Measurements from ENCODE around the gene HOOK1. TPM values are rescaled to one million over a fixed set of nuclear protein-coding genes. Genes with fewer than 3 reads are reported as not detected.

HOOK1 gene
- total and polyA plus RNA-seq, 2 of the 13 experiments (the other 11 are each of a cell fraction or from before 2014, with no cell fraction given): 11.3 to 24.2 TPM

DNA sequence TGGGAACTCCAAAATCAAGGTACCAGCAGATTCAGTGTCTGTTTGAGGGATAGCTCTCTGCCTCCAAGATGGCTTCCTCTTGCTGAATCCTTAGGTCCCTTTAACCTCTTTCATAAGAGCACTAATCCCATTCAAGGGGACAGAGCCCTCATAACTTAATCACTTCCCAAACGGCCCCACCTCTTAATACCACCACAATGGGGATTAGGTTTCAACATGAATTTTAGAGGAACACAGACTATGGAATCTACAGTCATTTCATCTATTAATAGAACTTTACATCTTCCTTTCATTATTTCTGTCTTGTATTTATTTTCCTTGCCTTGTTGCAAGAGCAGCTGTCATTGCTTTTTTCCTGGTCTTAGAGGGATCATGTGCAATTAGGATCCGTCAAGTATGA, 30.3 kb downstream of the HOOK1 start:
- POLR2A ChIA-PET: no interaction called here
- H4K20me1 ChIP-seq (ENCODE audit: insufficient read depth, low read length): no peaks in the 10 kb centered on the region
- intact Hi-C loops (cut with micrococcal nuclease; ENCODE audit: unreplicated experiment): no loop called here
- no peaks in the 10 kb centered on the region for H3K79me2 ChIP-seq (ENCODE audit: insufficient read depth, low read length)
- no peak overlapping the region for H3K4me2 ChIP-seq (ENCODE audit: low read depth, low read length)
- H3K4me3 ChIP-seq (replicated peaks in 1 of 3; ENCODE audit: insufficient read depth in 1 of 3, low read depth in 2 of 3, low read length in 3 of 3): no peak overlapping the region
- CTCF ChIA-PET (ENCODE audit: low intra/inter-chr PET ratio, low total read pairs): no interaction called here
- H3K27ac ChIP-seq (ENCODE audit: extremely low read length, insufficient read depth, low read length): no peak overlapping the region
- no peak overlapping the region for H3K9ac ChIP-seq (ENCODE audit: insufficient read depth, low read depth, low read length)
- TF ChIP-seq POLR2A (IDR thresholded peaks at IDR 0.05; ENCODE audit: insufficient read depth in 1 of 2, low read depth in 2 of 2, low read length in 2 of 2): no peak
- no peak for TF ChIP-seq RXRA (CRISPR knock-in tag; IDR thresholded peaks at IDR 0.05)
- TF ChIP-seq ARHGAP35 (CRISPR knock-in tag; IDR thresholded peaks at IDR 0.05; ENCODE audit: borderline replicate concordance): no peak
- no peak for TF ChIP-seq ZNF256 (CRISPR knock-in tag; conservative IDR thresholded peaks at IDR 0.05)
- TF ChIP-seq, protein P1, sequence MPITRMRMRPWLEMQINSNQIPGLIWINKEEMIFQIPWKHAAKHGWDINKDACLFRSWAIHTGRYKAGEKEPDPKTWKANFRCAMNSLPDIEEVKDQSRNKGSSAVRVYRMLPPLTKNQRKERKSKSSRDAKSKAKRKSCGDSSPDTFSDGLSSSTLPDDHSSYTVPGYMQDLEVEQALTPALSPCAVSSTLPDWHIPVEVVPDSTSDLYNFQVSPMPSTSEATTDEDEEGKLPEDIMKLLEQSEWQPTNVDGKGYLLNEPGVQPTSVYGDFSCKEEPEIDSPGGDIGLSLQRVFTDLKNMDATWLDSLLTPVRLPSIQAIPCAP (CRISPR knock-in tag; IDR thresholded peaks at IDR 0.05; ENCODE audit: low read depth): no peak
- no peak for TF ChIP-seq ZNF567 (CRISPR knock-in tag; IDR thresholded peaks at IDR 0.05; ENCODE audit: borderline replicate concordance)
- TF ChIP-seq, protein P2, sequence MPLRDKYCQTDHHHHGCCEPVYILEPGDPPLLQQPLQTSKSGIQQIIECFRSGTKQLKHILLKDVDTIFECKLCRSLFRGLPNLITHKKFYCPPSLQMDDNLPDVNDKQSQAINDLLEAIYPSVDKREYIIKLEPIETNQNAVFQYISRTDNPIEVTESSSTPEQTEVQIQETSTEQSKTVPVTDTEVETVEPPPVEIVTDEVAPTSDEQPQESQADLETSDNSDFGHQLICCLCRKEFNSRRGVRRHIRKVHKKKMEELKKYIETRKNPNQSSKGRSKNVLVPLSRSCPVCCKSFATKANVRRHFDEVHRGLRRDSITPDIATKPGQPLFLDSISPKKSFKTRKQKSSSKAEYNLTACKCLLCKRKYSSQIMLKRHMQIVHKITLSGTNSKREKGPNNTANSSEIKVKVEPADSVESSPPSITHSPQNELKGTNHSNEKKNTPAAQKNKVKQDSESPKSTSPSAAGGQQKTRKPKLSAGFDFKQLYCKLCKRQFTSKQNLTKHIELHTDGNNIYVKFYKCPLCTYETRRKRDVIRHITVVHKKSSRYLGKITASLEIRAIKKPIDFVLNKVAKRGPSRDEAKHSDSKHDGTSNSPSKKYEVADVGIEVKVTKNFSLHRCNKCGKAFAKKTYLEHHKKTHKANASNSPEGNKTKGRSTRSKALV (CRISPR knock-in tag; IDR thresholded peaks at IDR 0.05): no peak
- TF ChIP-seq RELA (CRISPR knock-in tag; IDR thresholded peaks at IDR 0.05): no peak
- no peak for TF ChIP-seq ZNF703 (CRISPR knock-in tag; IDR thresholded peaks at IDR 0.05; ENCODE audit: borderline replicate concordance)
- TF ChIP-seq ZNF552 (CRISPR knock-in tag; IDR thresholded peaks at IDR 0.05; ENCODE audit: borderline replicate concordance): no peak
- TF ChIP-seq, protein P3, sequence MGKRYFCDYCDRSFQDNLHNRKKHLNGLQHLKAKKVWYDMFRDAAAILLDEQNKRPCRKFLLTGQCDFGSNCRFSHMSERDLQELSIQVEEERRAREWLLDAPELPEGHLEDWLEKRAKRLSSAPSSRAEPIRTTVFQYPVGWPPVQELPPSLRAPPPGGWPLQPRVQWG (CRISPR knock-in tag; IDR thresholded peaks at IDR 0.05; ENCODE audit: borderline replicate concordance, low read depth): no peak
- no peak for TF ChIP-seq SRSF4 (IDR thresholded peaks at IDR 0.05; ENCODE audit: low read depth, low read length, poor library complexity, severe bottlenecking)
- no peak for TF ChIP-seq PRPF4 (IDR thresholded peaks at IDR 0.05; ENCODE audit: low read depth, low read length, poor library complexity, severe bottlenecking)
- TF ChIP-seq, protein P4, sequence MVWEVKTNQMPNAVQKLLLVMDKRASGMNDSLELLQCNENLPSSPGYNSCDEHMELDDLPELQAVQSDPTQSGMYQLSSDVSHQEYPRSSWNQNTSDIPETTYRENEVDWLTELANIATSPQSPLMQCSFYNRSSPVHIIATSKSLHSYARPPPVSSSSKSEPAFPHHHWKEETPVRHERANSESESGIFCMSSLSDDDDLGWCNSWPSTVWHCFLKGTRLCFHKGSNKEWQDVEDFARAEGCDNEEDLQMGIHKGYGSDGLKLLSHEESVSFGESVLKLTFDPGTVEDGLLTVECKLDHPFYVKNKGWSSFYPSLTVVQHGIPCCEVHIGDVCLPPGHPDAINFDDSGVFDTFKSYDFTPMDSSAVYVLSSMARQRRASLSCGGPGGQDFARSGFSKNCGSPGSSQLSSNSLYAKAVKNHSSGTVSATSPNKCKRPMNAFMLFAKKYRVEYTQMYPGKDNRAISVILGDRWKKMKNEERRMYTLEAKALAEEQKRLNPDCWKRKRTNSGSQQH (CRISPR knock-in tag; IDR thresholded peaks at IDR 0.05; ENCODE audit: low read depth): no peak
- no peak for TF ChIP-seq SKI (IDR thresholded peaks at IDR 0.05; ENCODE audit: partially characterized antibody)
- H3K9me3 ChIP-seq (ENCODE audit: low read length): no peaks in the 10 kb centered on the region
- no peaks in the 10 kb centered on the region for H3K4me1 ChIP-seq (ENCODE audit: insufficient read depth, low read length)
- no peak for DNase-seq (ENCODE audit: low spot score)
- no peaks in the 10 kb centered on the region for H3K27me3 ChIP-seq (ENCODE audit: control insufficient read depth in 1 of 2, insufficient read depth in 2 of 2, low read length in 2 of 2)
- no peak overlapping the region for H2AFZ ChIP-seq (ENCODE audit: low read length)
- in situ Hi-C loops (cut with HindIII; ENCODE audit: extremely low pct_ligation_motif_present, low pct_unique_long_range_greater_than_20kb): no loop called here
- no peak for FAIRE-seq
- ATAC-seq: no peak
- H3K36me3 ChIP-seq (replicated peaks in 1 of 2; ENCODE audit: control insufficient read depth in 1 of 2, insufficient read depth in 2 of 2, low read length in 2 of 2): peaks cover 6 to 46% of the 10 kb centered on the region in 2 experiments
- WGBS (ENCODE audit: low lambda C conversion rate): 88% methylated on average over 2 of the region's 2 CpGs
- no TSS peak for BruUV-seq (replicated peaks)

All from HepG2 (cell line).